SJSA1 (cell line): ENCODE results near the gene HNRNPH2. TPM values are rescaled to one million over a fixed set of nuclear protein-coding genes. Genes with fewer than 3 reads are reported as not detected.
A peak's percentile ranks its signal among the peaks of the same experiment; 100 is the strongest.

Source experiments
- DNase-seq, 2 experiments: peaks; one replicate each; pipeline ENCODE4 v3.0.0-alpha.2; 2015 to 2020; ENCODE audit warnings: low spot score in 2 of 2, low read depth in 1 of 2
- H3K27ac ChIP-seq: fragments of 250-450 bp; sonication (Bioruptor Pico); 2 replicates; pipeline ENCODE4 v1.5.1; 2020; ENCODE audit warnings: mild to moderate bottlenecking, moderate library complexity
- H3K27me3 ChIP-seq: fragments of 250-450 bp; sonication (Bioruptor Pico); replicated peaks from 2 replicates; pipeline ENCODE4 v1.5.1; 2020; ENCODE audit warnings: mild to moderate bottlenecking, moderate library complexity
- H3K36me3 ChIP-seq: fragments of 250-450 bp; sonication (Bioruptor Pico); 2 replicates; pipeline ENCODE4 v1.5.1; 2020; ENCODE audit warnings: mild to moderate bottlenecking
- H3K4me1 ChIP-seq: fragments of 250-450 bp; sonication (Bioruptor Pico); replicated peaks from 2 replicates; pipeline ENCODE4 v1.6.1; 2021; ENCODE audit warnings: mild to moderate bottlenecking
- H3K4me3 ChIP-seq: fragments of 250-450 bp; sonication (Bioruptor Pico); 2 replicates; pipeline ENCODE4 v1.5.1; 2020; ENCODE audit warnings: mild to moderate bottlenecking
- H3K9me3 ChIP-seq: fragments of 250-450 bp; sonication (Bioruptor Pico); replicated peaks from 2 replicates; pipeline ENCODE4 v1.5.1; 2020; ENCODE audit warnings: mild to moderate bottlenecking
- total RNA-seq: library from RNA; depleted of rRNA; stranded (reverse); fragments of >200 nt; shearing (Covaris generic); gene quantifications from 2 replicates; pipeline ENCODE4 v1.2.3, GENCODE V29; 2014

HNRNPH2 gene
- total RNA-seq, 1 experiment from 2014 or later, result 58.9 TPM

- Histone ChIP-seq H3K27me3 (no peaks in the 10 kb centered on the region), H3K27ac (no peak overlapping the region), H3K9me3 (no peaks in the 10 kb centered on the region), H3K4me3 (no peak overlapping the region), H3K36me3 (peaks cover under 1% of the 10 kb centered on the region; the same call in 1 of the 2 replicates), H3K4me1 (no peaks in the 10 kb centered on the region)
- no peak for DNase-seq
These were observed 21.5 kb upstream of the HNRNPH2 start for GRCh38 chrX:101386542-101386885.

GRCh38 chrX:101388604-101389003 lies 19.4 kb upstream of the HNRNPH2 start:
- DNase-seq, result no peak
- Histone ChIP-seq H3K27me3 (no peaks in the 10 kb centered on the region), H3K36me3 (peaks cover 20% of the 10 kb centered on the region), H3K27ac (no peak overlapping the region), H3K4me3 (no peak overlapping the region), H3K9me3 (no peaks in the 10 kb centered on the region), H3K4me1 (peaks cover 8% of the 10 kb centered on the region)

- DNase-seq, result peak; percentile 79 to 87
- H3K4me3 ChIP-seq, result peak within 1 kb of the TSS; percentile 48
- peaks cover 8% of the 10 kb centered on the region for H3K4me1 ChIP-seq
- H3K27ac ChIP-seq, result peak within 1 kb of the TSS; percentile 40
- H3K36me3 ChIP-seq, result peaks cover 33% of the 10 kb centered on the region
- H3K9me3 ChIP-seq, result no peaks in the 10 kb centered on the region
- H3K27me3 ChIP-seq, result no peaks in the 10 kb centered on the region
These were observed 17.1 kb upstream of the HNRNPH2 start, which contains the start of gene RPL36A for GRCh38 chrX:101390664-101391525. TSS of gene RPL36A (plus strand) at chrX:101391011. CDS start at chrX:101391044, 33 bp downstream.

- no peaks in the 10 kb centered on the region for H3K27me3 ChIP-seq
- peak overlapping the region; percentile 40; the same call in 1 of the 2 replicates for H3K27ac ChIP-seq
- H3K4me1 ChIP-seq, result peaks cover 8% of the 10 kb centered on the region
- peaks cover 36% of the 10 kb centered on the region for H3K36me3 ChIP-seq
- H3K9me3 ChIP-seq, result no peaks in the 10 kb centered on the region
- H3K4me3 ChIP-seq, result peak overlapping the region; percentile 48
- no peak for DNase-seq
These were observed 16.2 kb upstream of the HNRNPH2 start for GRCh38 chrX:101391831-101392230.

- Histone ChIP-seq H3K27ac (no peak overlapping the region), H3K4me3 (no peak overlapping the region), H3K36me3 (peaks cover 36% of the 10 kb centered on the region), H3K27me3 (no peaks in the 10 kb centered on the region), H3K4me1 (peaks cover 8% of the 10 kb centered on the region), H3K9me3 (no peaks in the 10 kb centered on the region)
- DNase-seq, result no peak
These were observed 14.3 kb upstream of the HNRNPH2 start for GRCh38 chrX:101393530-101394305.

- H3K9me3 ChIP-seq, result no peaks in the 10 kb centered on the region
- H3K4me1 ChIP-seq, result peaks cover 8% of the 10 kb centered on the region
- H3K27me3 ChIP-seq, result no peaks in the 10 kb centered on the region
- peaks cover 36% of the 10 kb centered on the region for H3K36me3 ChIP-seq
- no peak overlapping the region for H3K4me3 ChIP-seq
- H3K27ac ChIP-seq, result no peak overlapping the region
- no peak for DNase-seq
These were observed 13.7 kb upstream of the HNRNPH2 start for GRCh38 chrX:101394372-101394771.

- Histone ChIP-seq H3K27ac (no peak overlapping the region), H3K4me1 (peaks cover 8% of the 10 kb centered on the region), H3K27me3 (no peaks in the 10 kb centered on the region), H3K36me3 (peaks cover 36% of the 10 kb centered on the region), H3K4me3 (no peak overlapping the region), H3K9me3 (no peaks in the 10 kb centered on the region)
- DNase-seq, result no peak
These were observed 12.2 kb upstream of the HNRNPH2 start for GRCh38 chrX:101395789-101396188.

GRCh38 chrX:101397779-101398178 lies 10.2 kb upstream of the HNRNPH2 start:
- H3K27me3 ChIP-seq, result no peaks in the 10 kb centered on the region
- H3K4me3 ChIP-seq, result no peak overlapping the region
- H3K27ac ChIP-seq, result no peak overlapping the region
- no peaks in the 10 kb centered on the region for H3K4me1 ChIP-seq
- H3K36me3 ChIP-seq, result peaks cover 26% of the 10 kb centered on the region
- H3K9me3 ChIP-seq, result no peaks in the 10 kb centered on the region
- DNase-seq, result no peak

- Histone ChIP-seq H3K9me3 (no peaks in the 10 kb centered on the region), H3K4me1 (no peaks in the 10 kb centered on the region), H3K4me3 (no peak overlapping the region), H3K27ac (no peak overlapping the region), H3K27me3 (no peaks in the 10 kb centered on the region), H3K36me3 (peaks cover 19% of the 10 kb centered on the region)
- DNase-seq, result no peak
These were observed 9.3 kb upstream of the HNRNPH2 start for GRCh38 chrX:101398694-101399093.

GRCh38 chrX:101399825-101400224 lies 8.2 kb upstream of the HNRNPH2 start:
- Histone ChIP-seq H3K4me3 (no peak overlapping the region), H3K27ac (no peak overlapping the region), H3K27me3 (no peaks in the 10 kb centered on the region), H3K9me3 (no peaks in the 10 kb centered on the region), H3K4me1 (no peaks in the 10 kb centered on the region), H3K36me3 (peaks cover 15% of the 10 kb centered on the region)
- DNase-seq, result no peak

- Histone ChIP-seq H3K4me1 (no peaks in the 10 kb centered on the region), H3K27me3 (no peaks in the 10 kb centered on the region), H3K27ac (peak overlapping the region; percentile 97), H3K36me3 (no peaks in the 10 kb centered on the region; the same call in 1 of the 2 replicates), H3K9me3 (no peaks in the 10 kb centered on the region), H3K4me3 (peak overlapping the region; percentile 59)
- DNase-seq, result no peak
These were observed 765 bp upstream of the HNRNPH2 start for GRCh38 chrX:101407167-101407747.

GRCh38 chrX:101408532-101408841 lies 465 bp downstream of the HNRNPH2 start:
- Histone ChIP-seq H3K9me3 (no peaks in the 10 kb centered on the region), H3K27me3 (no peaks in the 10 kb centered on the region), H3K36me3 (peaks cover 6% of the 10 kb centered on the region), H3K27ac (peak overlapping the region; percentile 97), H3K4me1 (no peaks in the 10 kb centered on the region), H3K4me3 (peak overlapping the region; percentile 59)
- DNase-seq, result no peak

GRCh38 chrX:101409043-101409442 lies 1.0 kb downstream of the HNRNPH2 start:
- H3K4me1 ChIP-seq, result no peaks in the 10 kb centered on the region
- peaks cover 6% of the 10 kb centered on the region for H3K36me3 ChIP-seq
- no peak for DNase-seq
- H3K4me3 ChIP-seq, result peak overlapping the region; percentile 59
- no peaks in the 10 kb centered on the region for H3K9me3 ChIP-seq
- no peaks in the 10 kb centered on the region for H3K27me3 ChIP-seq
- H3K27ac ChIP-seq, result peak overlapping the region; percentile 97

- Histone ChIP-seq H3K27me3 (no peaks in the 10 kb centered on the region), H3K9me3 (no peaks in the 10 kb centered on the region), H3K27ac (no peak overlapping the region), H3K4me3 (no peak overlapping the region), H3K36me3 (peaks cover 10% of the 10 kb centered on the region), H3K4me1 (no peaks in the 10 kb centered on the region; the same call in 1 of the 2 replicates)
- no peak for DNase-seq
These were observed 2.4 kb downstream of the HNRNPH2 start for GRCh38 chrX:101410461-101410860.
